GM21529 (cell line): ENCODE results near the gene EHBP1L1.
"Not testable (repeated sequence)": the region's sequence is repeated elsewhere in the genome, so short reads cannot be mapped to it uniquely, and the experiment has no call there.

ENCODE experiments used
- ATAC-seq: cut with Tn5 transposase; IDR thresholded peaks from one replicate; pipeline ENCODE4 v1.9.1; 2021; ENCODE audit not compliant: unreplicated experiment

The EHBP1L1 gene

DNA sequence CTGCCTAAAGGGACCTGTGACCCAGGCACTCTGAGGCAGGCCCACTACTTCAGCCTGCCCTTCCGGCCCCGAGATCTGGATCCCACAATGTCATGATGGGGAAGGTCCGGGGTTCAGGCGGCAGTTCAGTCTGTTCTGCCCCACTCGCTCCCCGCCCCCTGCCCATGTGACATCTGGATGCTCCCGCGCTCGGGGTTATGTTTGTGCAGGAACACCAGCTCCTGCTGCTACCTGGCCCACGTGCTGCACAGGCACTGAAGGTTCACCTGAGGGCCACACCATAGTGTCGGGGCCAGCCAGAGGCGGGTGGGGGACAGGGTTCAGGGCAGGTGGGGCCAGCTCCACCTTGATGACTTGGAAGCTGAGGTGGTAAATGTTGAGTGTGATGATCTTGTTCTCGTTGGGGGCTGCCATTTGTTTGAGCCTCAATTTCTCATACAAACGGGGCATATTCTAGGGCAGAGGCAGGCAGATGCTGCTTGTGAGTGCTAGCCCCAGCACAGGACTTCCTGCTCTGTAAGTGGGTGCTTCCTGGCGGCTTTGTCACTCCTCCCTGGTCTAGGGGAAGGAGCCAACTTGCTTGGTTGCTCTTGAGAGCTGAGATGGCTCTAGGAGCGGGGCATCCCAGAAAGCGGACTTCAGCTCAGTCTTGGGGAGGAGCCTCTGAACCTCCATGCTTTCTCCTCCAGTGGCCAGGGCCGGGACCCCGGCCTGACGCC, 57.7 kb downstream of the EHBP1L1 start:
- ATAC-seq, result no peak

DNA sequence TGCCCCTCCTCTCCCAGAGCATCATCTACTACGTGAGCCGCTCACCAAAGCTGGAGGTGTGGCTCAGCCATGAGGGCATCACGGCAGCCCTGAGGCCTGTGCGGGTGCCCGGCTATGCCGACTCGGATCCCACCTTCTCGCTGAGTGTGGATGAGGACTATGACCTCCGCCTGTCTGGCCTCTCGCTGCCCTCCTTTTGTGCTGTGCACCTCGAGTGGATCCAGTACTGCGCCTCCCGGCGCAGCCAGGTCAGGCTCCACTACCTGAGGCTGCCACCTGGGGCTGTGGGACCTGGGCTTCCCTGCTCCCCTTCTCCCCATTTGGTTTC, 58.2 kb downstream of the EHBP1L1 start:
- no peak for ATAC-seq

DNA sequence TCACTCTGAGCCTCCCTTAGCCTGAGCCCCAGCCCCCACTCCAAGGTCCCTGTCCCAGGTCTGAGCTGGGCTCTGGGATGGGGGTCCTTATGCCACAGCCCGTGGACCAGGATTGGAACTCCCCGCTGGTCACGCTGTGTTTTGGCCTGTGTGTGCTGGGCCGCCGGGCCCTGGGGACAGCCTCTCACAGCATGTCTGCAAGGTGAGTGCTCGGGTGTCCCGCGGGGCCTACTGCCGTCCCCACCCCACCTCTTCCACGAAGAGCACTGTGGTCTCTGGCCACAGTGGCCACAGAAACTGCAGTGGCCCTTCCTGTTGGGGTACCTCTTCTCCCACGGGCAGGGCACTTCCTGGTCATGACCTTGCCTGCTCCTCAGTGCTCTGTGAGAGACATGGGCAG, 58.6 kb downstream of the EHBP1L1 start:
- ATAC-seq, result no peak

DNA sequence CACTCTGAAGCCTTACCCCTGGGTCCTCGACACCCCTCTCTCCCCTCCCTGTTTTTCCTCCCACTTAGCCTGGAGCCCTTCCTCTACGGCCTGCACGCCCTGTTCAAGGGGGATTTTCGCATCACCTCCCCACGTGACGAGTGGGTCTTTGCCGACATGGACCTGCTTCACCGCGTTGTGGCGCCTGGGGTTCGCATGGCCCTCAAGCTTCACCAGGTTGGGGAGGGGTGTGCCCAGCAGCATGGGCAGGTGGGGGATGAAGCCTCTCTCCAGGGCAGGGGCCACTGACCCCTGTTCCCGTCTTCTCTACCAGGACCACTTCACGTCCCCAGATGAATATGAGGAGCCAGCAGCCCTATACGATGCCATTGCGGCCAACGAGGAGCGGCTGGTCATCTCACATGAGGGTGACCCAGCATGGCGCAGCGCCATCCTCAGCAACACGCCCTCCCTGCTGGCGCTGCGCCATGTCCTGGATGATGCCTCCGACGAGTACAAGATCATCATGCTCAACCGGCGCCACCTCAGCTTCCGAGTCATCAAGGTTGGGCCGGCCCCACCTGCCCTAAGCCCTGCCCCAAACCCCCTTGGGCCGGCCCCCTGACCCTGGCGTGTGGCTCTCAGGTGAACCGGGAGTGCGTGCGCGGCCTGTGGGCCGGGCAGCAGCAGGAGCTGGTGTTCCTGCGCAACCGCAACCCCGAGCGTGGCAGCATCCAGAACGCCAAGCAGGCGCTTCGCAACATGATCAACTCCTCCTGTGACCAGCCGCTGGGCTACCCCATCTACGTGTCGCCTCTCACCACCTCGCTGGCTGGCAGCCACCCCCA, 59.3 kb downstream of the EHBP1L1 start:
- no peak for ATAC-seq

DNA sequence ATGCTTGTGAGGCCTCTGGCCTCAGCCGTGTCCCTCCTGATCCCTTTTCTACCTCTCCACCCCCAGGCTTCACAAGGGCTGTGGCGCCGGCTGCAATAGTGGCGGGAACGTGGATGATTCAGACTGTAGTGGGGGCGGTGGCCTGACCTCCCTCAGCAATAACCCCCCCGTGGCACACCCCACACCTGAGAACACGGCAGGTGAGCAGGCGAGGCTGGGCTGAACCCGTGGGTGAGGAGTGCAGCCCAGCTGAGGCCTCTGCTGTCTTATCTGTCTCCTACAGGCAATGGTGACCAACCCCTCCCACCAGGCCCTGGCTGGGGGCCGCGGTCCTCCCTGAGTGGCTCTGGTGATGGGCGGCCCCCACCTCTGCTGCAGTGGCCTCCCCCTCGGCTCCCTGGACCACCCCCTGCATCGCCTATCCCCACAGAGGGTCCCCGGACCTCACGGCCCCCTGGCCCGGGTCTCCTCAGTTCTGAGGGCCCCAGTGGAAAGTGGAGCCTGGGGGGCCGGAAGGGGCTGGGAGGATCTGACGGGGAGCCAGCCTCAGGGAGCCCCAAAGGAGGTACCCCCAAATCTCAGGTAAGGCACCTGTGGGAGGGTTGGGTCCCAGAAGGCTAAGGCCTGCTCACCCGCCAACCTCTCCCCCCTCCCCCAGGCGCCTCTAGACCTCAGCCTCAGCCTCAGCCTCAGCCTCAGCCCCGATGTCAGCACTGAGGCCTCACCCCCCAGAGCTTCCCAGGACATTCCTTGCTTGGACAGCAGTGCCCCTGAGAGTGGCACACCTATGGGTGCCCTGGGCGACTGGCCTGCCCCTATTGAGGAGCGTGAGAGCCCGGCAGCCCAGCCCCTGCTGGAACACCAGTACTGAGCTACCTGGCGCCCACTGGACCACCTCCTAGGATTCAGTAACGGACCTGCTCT, 60.5 kb downstream of the EHBP1L1 start:
- no peak for ATAC-seq

DNA sequence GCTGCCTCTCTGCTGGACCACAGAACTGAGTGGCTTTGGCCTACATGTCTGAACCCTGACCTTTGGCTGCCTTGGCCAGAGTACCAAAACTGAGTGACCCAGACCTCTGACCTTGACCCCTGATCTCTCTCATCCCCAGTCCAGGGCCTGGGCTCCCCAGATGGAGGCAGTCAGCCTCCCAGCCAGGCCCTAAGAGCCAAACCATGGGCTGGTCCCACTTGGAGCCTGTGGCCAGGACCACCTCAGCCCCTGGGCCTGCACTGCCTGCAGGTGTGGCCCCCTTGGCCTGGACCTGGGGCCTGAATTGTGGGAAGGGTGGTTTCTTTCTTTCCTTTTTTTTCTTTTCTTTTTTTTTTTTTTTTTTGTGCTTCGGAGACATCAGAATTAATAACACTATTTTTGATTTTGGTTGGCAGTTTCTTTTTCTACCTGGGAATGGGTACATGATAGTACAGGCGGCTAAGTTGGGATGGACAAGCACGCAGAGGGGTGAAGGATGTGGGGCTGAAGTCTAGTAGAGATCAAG, 61.2 kb downstream of the EHBP1L1 start:
- no peak for ATAC-seq

DNA sequence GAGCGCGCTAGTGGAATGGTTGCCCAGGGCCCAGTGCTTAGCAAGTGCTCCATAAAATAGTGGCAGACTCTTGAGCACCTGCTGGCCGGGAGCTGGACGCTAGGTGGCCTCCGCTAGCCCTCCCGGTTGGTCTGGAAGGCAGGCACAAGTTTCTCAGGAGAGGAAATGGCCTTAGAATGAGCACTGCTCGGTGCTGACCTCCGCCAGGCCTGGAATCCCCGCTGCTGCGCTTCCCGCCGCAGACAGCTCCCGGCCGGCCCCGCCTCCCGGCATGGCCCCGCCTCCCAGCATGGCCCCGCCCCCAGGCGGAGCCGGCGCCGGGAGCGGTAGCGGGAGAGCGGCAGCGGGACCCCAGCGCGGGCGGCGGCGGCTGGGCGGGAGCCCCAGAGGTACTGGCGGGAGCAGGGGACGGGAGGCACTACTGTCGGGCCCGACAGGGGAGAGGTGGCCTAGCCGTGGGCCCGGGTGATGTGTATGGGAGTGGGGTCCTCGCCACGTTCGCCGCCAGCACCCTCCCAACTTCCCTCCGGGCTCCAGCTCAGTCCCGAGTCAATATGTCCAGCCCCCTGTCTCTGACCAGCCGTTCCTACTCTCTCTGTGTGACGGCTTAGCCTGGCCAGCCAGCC, 62.1 kb downstream of the EHBP1L1 start, which contains the start of gene SIPA1:
Gene SIPA1 (plus strand): TSS at position 308 of the 626 bp plus-strand sequence. CDS start 2,821 bp downstream, outside the sequence.
- ATAC-seq, result peak; percentile 39

DNA sequence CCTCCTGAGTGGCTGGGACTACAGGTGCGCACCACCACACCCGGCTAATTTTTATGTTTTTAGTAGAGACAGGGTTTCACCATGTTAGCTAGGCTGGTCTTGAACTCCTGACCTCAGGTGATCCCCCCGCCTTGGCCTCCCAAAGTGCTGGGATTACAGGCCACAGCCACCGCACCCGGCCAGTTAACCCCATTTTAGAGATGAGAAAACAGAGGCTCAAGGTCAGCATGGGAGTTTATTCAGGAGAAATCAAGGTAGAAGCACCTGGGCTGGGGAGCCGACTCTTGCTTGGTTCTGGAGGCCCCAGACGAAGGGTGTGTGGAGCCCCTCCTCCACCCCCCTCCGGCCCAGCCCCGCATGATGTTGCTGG, 63.4 kb downstream of the EHBP1L1 start:
- not testable (repeated sequence) for ATAC-seq

DNA sequence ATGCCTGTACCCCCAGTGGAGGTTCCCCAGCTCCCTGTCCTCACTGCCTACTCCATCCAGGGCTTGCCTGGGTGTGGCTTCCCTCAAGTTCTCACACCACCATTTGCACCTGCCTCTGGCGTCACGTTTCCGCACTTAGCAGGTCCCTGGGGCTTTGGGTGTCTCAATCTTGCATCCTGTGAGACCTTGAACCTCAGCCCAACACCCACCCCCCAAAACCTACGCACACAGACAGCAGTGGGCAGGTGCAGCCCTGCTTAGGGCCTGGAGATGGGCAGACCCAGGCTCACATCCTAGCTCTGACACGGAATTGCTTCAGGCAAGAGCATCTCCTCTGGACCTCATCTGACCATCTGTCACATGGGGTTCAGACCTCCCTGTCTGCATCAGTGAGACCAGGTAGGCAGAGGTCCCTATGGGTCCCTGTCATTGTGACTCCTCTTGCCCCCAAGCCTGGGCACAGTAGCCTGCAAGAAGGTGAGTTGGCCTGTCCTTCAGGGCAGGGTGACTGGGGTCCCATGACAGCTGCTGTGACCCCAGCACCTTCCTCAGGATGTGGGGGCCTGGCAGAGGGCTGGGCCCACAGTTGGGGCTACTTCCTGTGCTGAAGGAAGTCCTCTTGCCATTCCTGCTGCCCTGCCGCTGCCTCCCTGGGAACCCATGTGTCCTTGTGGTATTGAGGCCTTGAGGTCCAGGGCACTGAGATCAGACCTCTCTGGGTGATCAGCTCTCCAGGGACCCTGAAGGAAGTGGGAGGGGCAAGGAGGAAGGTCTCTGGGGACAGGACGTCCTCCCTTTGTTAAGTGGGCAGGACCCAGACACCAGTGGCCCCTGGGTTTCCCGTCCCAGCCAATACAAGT, 64.0 kb downstream of the EHBP1L1 start:
- ATAC-seq, result no peak

DNA sequence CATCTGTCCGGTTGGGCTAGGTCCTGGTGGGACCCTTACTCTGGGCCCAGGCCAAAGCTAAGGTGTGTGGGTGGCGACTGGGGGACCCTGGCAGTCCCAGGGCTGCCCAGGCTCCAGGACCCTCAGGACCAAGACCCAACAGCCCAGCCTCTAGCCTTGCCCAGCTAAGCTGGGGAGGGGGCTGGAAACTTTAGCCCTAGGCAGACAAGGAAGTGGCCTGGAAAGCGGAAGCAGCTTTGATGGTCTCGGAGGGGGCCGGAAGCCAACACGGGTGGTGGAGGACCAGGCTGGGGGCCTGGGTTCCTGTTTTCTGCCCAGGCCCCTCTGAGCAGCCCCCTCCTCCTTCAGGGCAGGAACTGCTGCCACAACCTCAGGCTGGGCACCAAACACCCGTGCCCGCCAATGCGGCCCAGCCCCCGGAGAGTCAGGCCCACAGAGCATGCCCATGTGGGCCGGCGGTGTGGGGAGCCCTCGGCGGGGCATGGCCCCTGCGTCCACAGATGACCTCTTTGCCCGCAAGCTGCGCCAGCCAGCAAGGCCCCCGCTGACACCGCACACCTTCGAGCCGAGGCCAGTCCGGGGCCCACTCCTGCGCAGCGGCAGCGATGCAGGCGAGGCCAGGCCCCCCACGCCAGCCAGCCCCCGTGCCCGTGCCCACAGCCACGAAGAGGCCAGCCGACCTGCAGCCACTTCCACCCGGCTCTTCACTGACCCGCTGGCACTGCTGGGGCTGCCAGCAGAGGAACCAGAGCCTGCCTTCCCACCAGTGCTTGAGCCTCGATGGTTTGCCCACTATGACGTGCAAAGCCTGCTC, 64.8 kb downstream of the EHBP1L1 start:
- no peak for ATAC-seq

DNA sequence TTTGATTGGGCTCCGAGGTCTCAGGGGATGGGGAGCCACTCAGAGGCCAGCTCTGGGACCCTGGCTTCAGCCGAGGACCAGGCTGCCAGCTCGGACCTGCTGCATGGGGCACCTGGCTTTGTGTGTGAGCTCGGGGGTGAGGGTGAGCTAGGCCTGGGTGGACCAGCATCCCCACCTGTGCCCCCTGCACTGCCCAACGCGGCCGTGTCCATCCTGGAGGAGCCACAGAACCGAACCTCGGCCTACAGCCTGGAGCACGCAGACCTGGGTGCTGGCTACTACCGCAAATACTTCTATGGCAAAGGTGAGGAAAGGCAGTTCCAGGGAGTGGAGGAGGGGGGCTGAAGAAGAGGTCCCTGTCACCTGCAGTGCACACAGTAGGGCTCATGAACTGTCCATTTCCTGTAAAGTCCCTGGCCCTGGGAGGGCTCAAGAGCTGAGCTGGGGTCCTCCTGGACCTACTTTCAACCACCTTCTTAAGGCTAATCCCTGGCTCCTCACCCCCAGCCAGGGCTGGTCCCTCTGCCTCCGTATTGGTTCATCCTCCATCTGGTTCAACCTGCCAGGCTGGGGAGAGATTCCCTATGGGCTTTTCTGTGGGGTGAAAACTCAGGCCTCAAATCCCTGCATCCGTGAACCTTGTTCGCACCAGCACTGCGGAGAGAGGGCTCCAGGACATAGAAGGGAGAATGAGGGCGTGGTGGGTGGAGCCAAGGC, 65.6 kb downstream of the EHBP1L1 start:
- no peak for ATAC-seq
